Esophagus muscularis mucosa (tissue), 4 donors: ENCODE measurements around the gene SEPTIN5. TPM values are rescaled to one million over a fixed set of nuclear protein-coding genes. Genes with fewer than 3 reads are reported as not detected.
"Not testable (repeated sequence)": the region's sequence is repeated elsewhere in the genome, so short reads cannot be mapped to it uniquely, and the experiment has no call there.

Experiments used
- DNase-seq: peaks from one replicate; pipeline ENCODE4 v3.0.0-alpha.2; 2017; ENCODE audit errors: extremely low spot score
- H3K27ac ChIP-seq, 4 donors: fragments of 200-600 bp; sonication (generic); replicated peaks in 1 of 4; 1 replicate in 3 of 4; 2 replicates in 1 of 4; pipeline ENCODE4 v1.5.1; 2016 to 2019; ENCODE audit warnings: mild to moderate bottlenecking in 1 of 4
- H3K27me3 ChIP-seq, 4 donors: fragments of 200-600 bp; sonication (generic); one replicate each; pipeline versions ENCODE4 v1.5.1 to v1.6.0; 2016 to 2019
- H3K36me3 ChIP-seq, 4 donors: fragments of 200-600 bp; sonication (generic); one replicate each; pipeline ENCODE4 v1.5.1; 2016 to 2019
- H3K4me1 ChIP-seq, 4 donors: fragments of 200-600 bp; sonication (generic); one replicate each; pipeline ENCODE4 v1.5.1; 2016 to 2019
- H3K4me3 ChIP-seq, 4 donors: fragments of 200-600 bp; sonication (generic); 1 replicate in 2 of 4; 2 replicates in 2 of 4; pipeline ENCODE4 v1.5.1; 2016 to 2019; ENCODE audit warnings: mild to moderate bottlenecking in 4 of 4, moderate library complexity in 1 of 4
- H3K9me3 ChIP-seq, 4 donors: fragments of 200-600 bp; sonication (generic); 1 replicate in 3 of 4; 2 replicates in 1 of 4; pipeline ENCODE4 v1.5.1; 2016 to 2019
- CTCF ChIP-seq, 3 experiments: fragments of 200-600 bp in 2 of 3; fragments of 450-650 bp in 1 of 3; sonication (generic) in 2 of 3; IDR thresholded peaks; one replicate each; pipeline ENCODE4 v1.5.1; 2017 to 2019; ENCODE audit warnings: antibody characterized with exemption in 3 of 3, mild to moderate bottlenecking in 2 of 3, moderate library complexity in 1 of 3
- EP300 ChIP-seq: sonication (generic); formaldehyde crosslinking; IDR thresholded peaks from one replicate; pipeline ENCODE4 v1.6.1; 2017; ENCODE audit warnings: antibody characterized with exemption
- POLR2A ChIP-seq: fragments of 450-650 bp; IDR thresholded peaks from one replicate; pipeline ENCODE4 v1.6.1; 2017; ENCODE audit warnings: antibody characterized with exemption, moderate library complexity, mild to moderate bottlenecking, low read depth
- POLR2AphosphoS5 ChIP-seq, 2 donors: sonication (generic); formaldehyde crosslinking; IDR thresholded peaks; one replicate each; pipeline ENCODE4 v1.6.1; 2017; ENCODE audit warnings: antibody characterized with exemption in 2 of 2
- WGBS: methylation state at CpG from one replicate; pipeline ENCODE4 v1.1.5; 2018; 5-methylcytosine and 5-hydroxymethylcytosine counted together
- intact Hi-C: fragments of 100-400 bp; cut with DNase I; formaldehyde crosslinking; loops from one replicate; pipeline ENCODE4 v1.15.1; 2023
- total RNA-seq, 4 donors: library from RNA; depleted of rRNA; stranded (reverse); fragments of >200 nt; gene quantifications; one replicate each; pipeline versions ENCODE4 v1.1.0 to v1.2.1, GENCODE V29; 2016

SEPTIN5 gene
- total RNA-seq, 4 donors from 2014 or later, result 4.2 to 55.4 (median 20.6) TPM

GRCh38 chr22:19724927-19725661 lies 10.8 kb downstream of the SEPTIN5 start:
- no peaks in the 10 kb centered on the region for H3K9me3 ChIP-seq
- TF ChIP-seq CTCF (IDR thresholded peaks at IDR 0.05) (no peak), POLR2A (no peak), POLR2AphosphoS5 (IDR thresholded peaks at IDR 0.05) (no peak), EP300 (no peak)
- intact Hi-C loops, result no loop called here
- H3K27ac ChIP-seq, result no peak overlapping the region
- WGBS, result 70% methylated on average over 45 of the region's 45 CpGs
- H3K4me1 ChIP-seq, result peaks cover 18 to 31% (median 20%) of the 10 kb centered on the region in 4 donors
- H3K27me3 ChIP-seq, result peaks cover 0 to 56% (median 5%) of the 10 kb centered on the region in 4 donors
- H3K36me3 ChIP-seq, result peaks cover 0 to 26% (median 25%) of the 10 kb centered on the region in 4 donors
- no peak overlapping the region for H3K4me3 ChIP-seq
- no peak for DNase-seq

GRCh38 chr22:19726064-19726788 lies 11.9 kb downstream of the SEPTIN5 start:
- Histone ChIP-seq H3K36me3 (peaks cover 0 to 16% (median 14%) of the 10 kb centered on the region in 4 donors), H3K27me3 (peaks cover 0 to 53% (median 8%) of the 10 kb centered on the region in 4 donors), H3K4me1 (peaks cover 22 to 31% (median 29%) of the 10 kb centered on the region in 4 donors)
- intact Hi-C loops, H3K9me3 ChIP-seq, H3K4me3 ChIP-seq, H3K27ac ChIP-seq, DNase-seq: not testable (repeated sequence)
- WGBS, result 85% methylated on average over 96 of the region's 96 CpGs

GRCh38 chr22:19727310-19728150 lies 13.2 kb downstream of the SEPTIN5 start:
- intact Hi-C loops, result no loop called here
- Histone ChIP-seq H3K9me3 (no peaks in the 10 kb centered on the region), H3K27me3 (peaks cover 0 to 46% (median 5%) of the 10 kb centered on the region in 4 donors), H3K4me1 (peaks cover 13 to 31% (median 27%) of the 10 kb centered on the region in 4 donors), H3K4me3 (no peak overlapping the region), H3K27ac (no peak overlapping the region), H3K36me3 (peaks cover 0 to 3% (median 2%) of the 10 kb centered on the region in 4 donors)
- no peak for DNase-seq
- no peak for TF ChIP-seq CTCF (IDR thresholded peaks at IDR 0.05)
- TF ChIP-seq POLR2AphosphoS5 (IDR thresholded peaks at IDR 0.05), result no peak
- TF ChIP-seq POLR2A, result no peak
- no peak for TF ChIP-seq EP300
- WGBS, result 66% methylated on average over 61 of the region's 61 CpGs

- Histone ChIP-seq H3K27me3 (peaks cover 0 to 39% (median 5%) of the 10 kb centered on the region in 4 donors), H3K36me3 (no peaks in the 10 kb centered on the region), H3K27ac (no peak overlapping the region), H3K9me3 (no peaks in the 10 kb centered on the region), H3K4me1 (peaks cover 6 to 23% (median 20%) of the 10 kb centered on the region in 4 donors), H3K4me3 (no peak overlapping the region)
- DNase-seq, result no peak
- TF ChIP-seq POLR2A, result no peak
- TF ChIP-seq EP300, result no peak
- TF ChIP-seq POLR2AphosphoS5 (IDR thresholded peaks at IDR 0.05), result no peak
- no peak for TF ChIP-seq CTCF (IDR thresholded peaks at IDR 0.05)
- intact Hi-C loops, result no loop called here
- 82% methylated on average over 5 of the region's 6 CpGs for WGBS
Observed at GRCh38 chr22:19728271-19728670, 14.0 kb downstream of the SEPTIN5 start.
